K562 (cell line): ENCODE results near the gene UROS. TPM values are rescaled to one million over a fixed set of nuclear protein-coding genes. Genes with fewer than 3 reads are reported as not detected.

ENCODE experiments used
- ATAC-seq: fragments of 200-7000 bp; cut with Tn5 transposase; 3 replicates; pipeline ENCODE4 v1.9.1; 2020; ENCODE audit warnings: moderate library complexity
- BruUV-seq: library from RNA; stranded (reverse); fragments of 400-500 nt; replicated peaks from 2 replicates; lab custom pipeline; 2021; lab: Mats Ljungman, UMichigan
- CTCF ChIA-PET: fragments of 300-600 bp; formaldehyde crosslinking; extraction: SDS; loops from one replicate; lab custom pipeline; 2021; ENCODE audit warnings: low intra/inter-chr PET ratio; lab: Yijun Ruan, JAX
- POLR2A ChIA-PET: fragments of 300-600, 350-650 bp; sonication (Branson Sonifier 250); formaldehyde crosslinking; extraction: SDS; loops from one replicate; lab custom pipeline; 2021; ENCODE audit warnings: antibody characterized with exemption, inconsistent platforms; lab: Yijun Ruan, JAX
- DNase-seq, 4 experiments: peaks; one replicate each; pipeline versions ENCODE4 v3.0.0 to v3.0.0-alpha.2; 2011 to 2018; ENCODE audit warnings: low spot score in 3 of 4, mixed read lengths in 3 of 4; ENCODE audit errors: extremely low read depth in 1 of 4
- FAIRE-seq: peaks from 2 replicates; lab custom pipeline; 2011; peaks lifted over from hg19 to GRCh38; lab: Jason Lieb, UNC
- H2AFZ ChIP-seq: 2 replicates; pipeline ENCODE4 v1.6.0; 2011; ENCODE audit warnings: low read depth, low read length, control low read depth, inconsistent platforms
- H3K27ac ChIP-seq: fragments of 200-600 bp; 3 replicates; pipeline ENCODE4 v1.8.0; 2011; ENCODE audit warnings: low read depth, mild to moderate bottlenecking, control low read depth, inconsistent platforms, low read length, moderate library complexity, mixed read lengths; ENCODE audit errors: extremely low read depth
- H3K27me3 ChIP-seq, 2 experiments: fragments of 300-600 bp in 1 of 2; 2 replicates in 1 of 2; 3 replicates in 1 of 2; pipeline versions ENCODE4 v1.6.0 to v1.8.0; 2011; ENCODE audit warnings: inconsistent platforms in 2 of 2, low read length in 2 of 2, mild to moderate bottlenecking in 1 of 2, mixed read lengths in 1 of 2, moderate library complexity in 1 of 2; ENCODE audit not compliant: control insufficient read depth in 2 of 2, insufficient read depth in 2 of 2
- H3K36me3 ChIP-seq: fragments of 300-600 bp; 3 replicates; pipeline ENCODE4 v1.8.0; 2011; ENCODE audit warnings: mild to moderate bottlenecking, low read length, inconsistent platforms; ENCODE audit not compliant: control insufficient read depth, insufficient read depth
- H3K4me1 ChIP-seq, 2 experiments: fragments of 200-600 bp in 1 of 2; replicated peaks in 1 of 2; 2 replicates in 1 of 2; 3 replicates in 1 of 2; pipeline versions ENCODE4 v1.5.1 to v1.8.0; 2011; ENCODE audit warnings: inconsistent platforms in 2 of 2, low read length in 2 of 2, mild to moderate bottlenecking in 1 of 2, mixed read lengths in 1 of 2, moderate library complexity in 1 of 2; ENCODE audit not compliant: control insufficient read depth in 2 of 2, insufficient read depth in 2 of 2
- H3K4me2 ChIP-seq: 2 replicates; pipeline ENCODE4 v1.6.1; 2011; ENCODE audit warnings: low read length, control low read depth, inconsistent platforms, mixed read lengths; ENCODE audit not compliant: insufficient read depth
- H3K4me3 ChIP-seq: fragments of 200-600 bp; sonication (generic), shearing (Covaris generic); 2 replicates; pipeline ENCODE4 v1.5.1; 2016; ENCODE audit warnings: control low read depth, inconsistent platforms
- H3K79me2 ChIP-seq: fragments of 200-600 bp; 3 replicates; pipeline ENCODE4 v1.8.0; 2011; ENCODE audit warnings: low read length, inconsistent platforms; ENCODE audit not compliant: control insufficient read depth, insufficient read depth
- H3K9ac ChIP-seq, 2 experiments: 2 replicates each; pipeline versions ENCODE4 v1.6.0 to v1.6.1; 2011; ENCODE audit warnings: low read depth in 2 of 2, low read length in 2 of 2, control low read depth in 1 of 2, inconsistent platforms in 1 of 2, mild to moderate bottlenecking in 1 of 2, mixed read lengths in 1 of 2; ENCODE audit not compliant: insufficient read depth in 1 of 2
- H3K9me1 ChIP-seq: one replicate; pipeline ENCODE4 v1.6.0; 2011; ENCODE audit warnings: inconsistent platforms, mild to moderate bottlenecking, low read length, moderate library complexity; ENCODE audit not compliant: control insufficient read depth, insufficient read depth
- H3K9me3 ChIP-seq: replicated peaks from 2 replicates; pipeline ENCODE4 v1.5.1; 2011; ENCODE audit warnings: low read depth, low read length, inconsistent platforms; ENCODE audit not compliant: control insufficient read depth, insufficient read depth
- H4K20me1 ChIP-seq: replicated peaks from 2 replicates; pipeline ENCODE4 v1.6.1; 2011; ENCODE audit warnings: low read length, inconsistent platforms, mixed read lengths; ENCODE audit not compliant: control insufficient read depth, insufficient read depth
- BRF1 ChIP-seq: IDR thresholded peaks from 3 replicates; pipeline ENCODE4 v1.6.1; 2011; ENCODE audit warnings: borderline replicate concordance, mild to moderate bottlenecking; ENCODE audit not compliant: insufficient read length; ENCODE audit errors: extremely low read depth
- CBX1 ChIP-seq: sonication (generic); IDR thresholded peaks from 2 replicates; pipeline ENCODE4 v1.6.1; 2016; ENCODE audit warnings: antibody characterized with exemption, low read depth, mild to moderate bottlenecking
- CREB3 ChIP-seq: fragments of 450-650 bp; conservative IDR thresholded peaks from 2 replicates; pipeline ENCODE4 v1.6.1; 2016; ENCODE audit warnings: missing genetic modification characterization, low read depth, mild to moderate bottlenecking, missing compliant biosample characterization, moderate library complexity
- HDAC2 ChIP-seq: fragments of 450-650 bp; IDR thresholded peaks from 2 replicates; pipeline ENCODE4 v1.6.1; 2016; ENCODE audit warnings: mild to moderate bottlenecking
- HNRNPH1 ChIP-seq: fragments of 200-400 bp; formaldehyde crosslinking; optimal IDR thresholded peaks from 2 replicates; pipeline ENCODE3; 2017; ENCODE audit warnings: low read depth, mild to moderate bottlenecking, low read length, moderate library complexity
- MCM5 ChIP-seq: fragments of 450-650 bp; IDR thresholded peaks from 2 replicates; pipeline ENCODE4 v1.6.1; 2016; ENCODE audit warnings: low read depth
- NCOA2 ChIP-seq, 2 experiments: fragments of 450-650 bp; IDR thresholded peaks; 2 replicates each; pipeline ENCODE4 v1.6.1; 2018; ENCODE audit warnings: mild to moderate bottlenecking in 2 of 2, moderate library complexity in 1 of 2; ENCODE audit not compliant: partially characterized antibody in 2 of 2
- SETDB1 ChIP-seq: IDR thresholded peaks from one replicate; pipeline ENCODE4 v1.6.1; 2012; ENCODE audit warnings: low read length, control low read depth, inconsistent platforms
- SMARCA4 ChIP-seq: fragments of 450-650 bp; IDR thresholded peaks from 2 replicates; pipeline ENCODE4 v1.6.1; 2016
- SUPT5H ChIP-seq: fragments of 450-650 bp; IDR thresholded peaks from 2 replicates; pipeline ENCODE4 v1.6.1; 2016
- XRCC3 ChIP-seq: fragments of 450-650 bp; IDR thresholded peaks from 2 replicates; pipeline ENCODE4 v1.6.1; 2017; ENCODE audit warnings: mild to moderate bottlenecking, moderate library complexity
- ZNF224 ChIP-seq: sonication (generic); formaldehyde crosslinking; IDR thresholded peaks from 2 replicates; pipeline ENCODE4 v1.8.0; 2022; ENCODE audit warnings: mild to moderate bottlenecking, missing genetic modification reagents
- ZSCAN32 ChIP-seq: fragments of 450-650 bp; formaldehyde crosslinking; IDR thresholded peaks from 2 replicates; pipeline ENCODE4 v1.4.0; 2020; ENCODE audit warnings: mild to moderate bottlenecking, moderate library complexity
- WGBS: fragments of 100-300 bp; shearing (Covaris generic); methylation state at CpG from one replicate; pipeline ENCODE4 v1.1.6; 2016; ENCODE audit warnings: low coverage, mixed read lengths; ENCODE audit not compliant: insufficient coverage; ENCODE audit errors: missing lambda C conversion rate; 5-methylcytosine and 5-hydroxymethylcytosine counted together
- in situ Hi-C: fragments of 300-500 bp; cut with MboI; formaldehyde crosslinking; loops from 4 replicates; pipeline ENCODE4 v1.15.0; 2018; ENCODE audit warnings: inconsistent platforms, mixed read lengths
- intact Hi-C: fragments of 100-400 bp; cut with micrococcal nuclease; formaldehyde crosslinking; loops from 2 replicates; pipeline ENCODE4 v1.14.2; 2022
- polyA plus RNA-seq, 8 experiments: library from polyadenylated mRNA; depleted of rRNA in 4 of 8; stranded (reverse) in 5 of 8; unstranded in 3 of 8; fragments of >200 nt; fragmentation: Nextera tagmentation in 2 of 8; fragmentation: Illumina TruSeq in 1 of 8; extraction: Ambion mirVana in 2 of 8; extraction: Trizol in 1 of 8; gene quantifications; 2 replicates each; pipeline versions ENCODE4 v1.2.1 to v1.2.3, GENCODE V29; 2011 to 2014; ENCODE audit warnings: inconsistent platforms in 1 of 8, missing spikeins in 1 of 8
- total RNA-seq, 7 experiments: library from RNA; depleted of rRNA in 6 of 7; stranded (reverse); fragments of >200 nt in 6 of 7; fragmentation: Illumina TruSeq in 2 of 7; extraction: Trizol in 2 of 7; gene quantifications; 2 replicates each; pipeline versions ENCODE4 v1.2.1 to v1.2.3, GENCODE V29; 2011 to 2021; ENCODE audit warnings: low replicate concordance in 1 of 7

The UROS gene
- total and polyA plus RNA-seq, 9 of the 15 experiments (the other 6 are each of a cell fraction or from before 2014, with no cell fraction given), result 6.4 to 39.1 (median 32.3) TPM

- no peak overlapping the region for H3K4me3 ChIP-seq
- POLR2A ChIA-PET, result interaction anchor here (0.5 to 2.5 kb wide), 3 partner anchors 13 to 507 kb away, joined by 3 to 9 read pairs (median 3); no protein-coding TSS in a partner anchor
- H3K4me1 ChIP-seq, result peaks cover 0 to 4% of the 10 kb centered on the region in 2 experiments; a peak in 2 of 5 replicates
- no peaks in the 10 kb centered on the region for H3K9me3 ChIP-seq
- DNase-seq (no peak), FAIRE-seq (no peak), ATAC-seq (no peak)
- BruUV-seq, result no TSS peak
- no peak overlapping the region for H2AFZ ChIP-seq
- TF ChIP-seq ZSCAN32 (CRISPR knock-in tag) (no peak), HNRNPH1 (no peak), CBX1 (no peak), CREB3 (tag) (no peak), HDAC2 (no peak), SMARCA4 (no peak), BRF1 (no peak), SUPT5H (no peak), XRCC3 (no peak), ZNF224 (CRISPR knock-in tag) (no peak), MCM5 (no peak), SETDB1 (no peak), NCOA2 (IDR thresholded peaks at IDR 0.05; ENCODE audit: partially characterized antibody in 2 of 2) (no peak)
- no peaks in the 10 kb centered on the region for H3K27me3 ChIP-seq
- CTCF ChIA-PET, result no interaction called here
- intact Hi-C loops (no loop called here), in situ Hi-C loops (no loop called here)
- peaks cover 23% of the 10 kb centered on the region; the same call in 2 of the 3 replicates for H3K36me3 ChIP-seq
- no peak overlapping the region for H3K9ac ChIP-seq
- no peaks in the 10 kb centered on the region for H3K9me1 ChIP-seq
- no peak overlapping the region for H3K4me2 ChIP-seq
- no peaks in the 10 kb centered on the region; the same call in 1 of the 2 replicates for H4K20me1 ChIP-seq
- H3K27ac ChIP-seq, result no peak overlapping the region
- H3K79me2 ChIP-seq, result no peaks in the 10 kb centered on the region
- WGBS, result 82% methylated on average over 1 of the region's 1 CpG
Measured at GRCh38 chr10:125801574-125801973, 21.5 kb downstream of the UROS start.
